NCI-H526 (cell line): ENCODE data around the gene KCNJ11.

Source experiments
- DNase-seq, 2 experiments: peaks; one replicate each; lab custom pipeline; 2025; lab: John Stamatoyannopoulos, UW

The KCNJ11 gene

DNA sequence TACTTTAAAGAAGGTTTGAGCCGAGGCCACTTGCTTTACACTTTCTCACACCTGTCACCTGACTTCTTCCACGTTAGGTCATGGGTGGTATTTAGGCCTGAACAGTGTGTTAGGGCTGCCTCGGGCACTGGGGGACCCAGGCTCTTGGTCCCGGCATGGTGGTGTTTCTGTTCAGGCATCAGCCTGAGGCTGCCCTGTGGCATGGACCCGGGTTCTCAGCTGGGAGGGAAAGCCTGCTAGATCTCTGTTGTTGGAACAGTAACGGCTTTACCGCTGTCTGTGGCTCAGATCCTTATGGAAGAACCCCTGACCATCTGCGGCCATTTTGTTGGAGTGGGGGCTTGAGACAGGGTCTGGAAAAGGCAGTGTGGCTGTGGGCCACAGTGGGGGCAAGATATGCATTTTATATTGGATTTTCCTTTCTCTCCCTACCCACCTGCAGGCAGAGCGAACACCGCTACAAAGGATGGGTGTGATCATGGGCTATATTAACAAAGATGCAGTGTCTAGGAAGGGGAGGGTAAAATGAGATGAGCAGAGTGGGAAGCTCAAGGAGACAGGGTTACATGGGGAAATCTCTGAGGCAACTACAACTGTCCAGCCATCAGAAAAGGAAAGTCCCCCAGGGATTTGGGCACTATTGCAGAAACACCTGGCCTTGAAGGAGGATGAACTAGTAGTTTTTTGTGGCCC lies 1.6 kb upstream of the KCNJ11 start:
- peak; percentile 42 to 53 for DNase-seq

DNA sequence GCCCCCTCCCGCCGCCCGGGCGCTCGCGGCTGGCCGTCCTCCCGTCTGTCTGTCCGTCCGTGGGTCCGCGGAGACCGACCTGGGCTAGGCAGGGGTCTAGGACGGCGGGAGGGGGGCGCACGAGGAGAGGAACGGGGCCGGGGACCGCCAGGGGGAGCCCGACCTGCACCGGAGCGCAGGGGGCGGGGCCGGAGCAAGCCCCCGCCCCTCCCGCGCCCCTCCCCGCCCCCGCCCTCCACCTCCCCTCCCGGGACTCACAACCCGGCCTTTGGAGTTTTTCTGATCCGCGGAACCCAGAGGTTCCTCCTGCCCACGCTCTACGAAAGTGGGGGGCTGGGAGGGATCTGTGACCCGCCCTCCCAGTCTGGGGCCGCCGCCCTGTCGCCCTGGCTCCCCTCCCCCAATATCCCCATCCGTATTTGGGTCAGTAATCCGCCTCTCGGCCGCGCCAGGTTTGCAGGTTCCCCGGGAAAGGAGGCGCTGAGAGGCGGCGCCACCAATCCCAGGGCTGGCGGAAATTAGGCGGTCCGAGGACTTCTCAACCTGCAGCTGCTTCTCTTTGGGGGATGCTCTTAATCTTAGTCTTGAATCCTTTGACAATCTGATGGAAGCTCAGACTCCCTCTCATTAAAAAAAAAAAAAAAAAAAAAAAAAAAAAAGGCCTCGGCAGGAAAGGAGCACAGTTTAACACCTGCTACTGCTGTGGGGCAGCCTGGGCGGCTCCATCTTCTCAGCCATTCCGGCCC lies 925 bp upstream of the KCNJ11 start:
- DNase-seq = peak; percentile 77 to 96

DNA sequence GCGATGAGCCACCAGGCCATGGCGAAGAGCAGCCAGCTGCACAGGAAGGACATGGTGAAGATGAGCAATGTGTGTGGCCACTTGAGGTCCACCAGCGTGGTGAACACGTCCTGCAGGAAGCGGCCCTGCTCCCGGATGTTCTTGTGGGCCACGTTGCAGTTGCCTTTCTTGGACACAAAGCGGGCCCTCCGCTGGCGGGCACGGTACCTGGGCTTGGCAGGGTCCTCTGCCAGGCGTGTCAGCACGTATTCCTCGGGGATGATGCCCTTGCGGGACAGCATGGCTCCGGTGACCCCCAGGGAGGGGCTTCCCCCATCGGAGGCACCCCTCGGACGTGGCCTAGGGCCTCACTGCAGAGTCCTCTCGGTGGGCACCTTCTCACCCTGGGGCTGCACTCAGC lies 648 bp downstream of the KCNJ11 start:
- no peak for DNase-seq

DNA sequence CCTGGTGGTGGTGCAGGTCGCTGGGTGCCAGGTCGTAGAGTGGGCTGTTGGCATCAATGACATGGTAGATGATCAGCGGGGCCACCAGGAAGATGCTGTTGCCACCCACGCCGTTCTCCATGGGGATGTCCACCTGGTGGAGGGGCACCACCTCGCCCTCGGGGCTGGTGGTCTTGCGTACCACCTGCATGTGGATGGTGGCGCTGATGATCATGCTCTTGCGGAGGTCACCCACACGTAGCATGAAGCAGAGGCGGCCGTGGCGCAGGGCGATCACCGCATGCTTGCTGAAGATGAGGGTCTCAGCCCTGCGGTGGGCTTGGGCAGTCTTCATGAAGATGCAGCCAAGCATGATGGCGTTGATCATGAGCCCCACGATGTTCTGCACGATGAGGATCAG lies 1.2 kb downstream of the KCNJ11 start:
- DNase-seq = no peak

DNA sequence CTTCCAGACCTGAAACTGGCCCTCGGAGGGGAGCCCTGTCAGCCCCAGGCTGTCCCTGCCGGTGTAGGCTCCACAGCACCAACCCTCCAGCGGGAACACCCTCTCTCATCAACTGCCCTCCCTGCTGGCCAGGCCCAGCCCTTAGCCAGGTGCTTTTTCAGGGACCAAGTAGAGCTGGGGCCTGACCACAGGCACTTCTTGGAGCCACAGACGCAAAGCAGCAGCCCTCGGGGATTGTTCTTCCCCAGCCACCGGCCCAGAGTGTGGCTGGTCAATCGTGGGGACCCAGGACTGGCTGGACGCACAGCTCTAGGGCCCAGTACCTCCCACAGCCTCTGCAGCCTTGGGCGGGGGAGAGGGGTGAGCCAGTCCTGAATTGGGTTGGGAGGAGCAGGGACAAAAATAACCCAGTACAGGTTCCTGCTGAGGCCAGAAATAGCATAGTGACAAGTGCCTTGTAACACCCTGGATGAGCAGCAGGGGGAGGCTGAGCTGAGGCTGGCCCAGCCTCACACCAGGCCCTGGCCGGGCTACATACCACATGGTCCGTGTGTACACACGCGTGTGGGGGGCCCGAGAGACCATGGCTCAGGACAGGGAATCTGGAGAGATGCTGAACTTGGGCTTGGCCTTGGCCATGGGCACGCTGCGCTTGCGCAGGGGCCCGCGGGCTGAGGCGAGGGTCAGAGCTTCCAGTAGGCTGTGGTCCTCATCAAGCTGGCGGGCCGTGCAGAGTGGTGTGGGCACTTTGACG lies 2.0 kb downstream of the KCNJ11 start:
- peak; percentile 24 to 82 for DNase-seq

DNA sequence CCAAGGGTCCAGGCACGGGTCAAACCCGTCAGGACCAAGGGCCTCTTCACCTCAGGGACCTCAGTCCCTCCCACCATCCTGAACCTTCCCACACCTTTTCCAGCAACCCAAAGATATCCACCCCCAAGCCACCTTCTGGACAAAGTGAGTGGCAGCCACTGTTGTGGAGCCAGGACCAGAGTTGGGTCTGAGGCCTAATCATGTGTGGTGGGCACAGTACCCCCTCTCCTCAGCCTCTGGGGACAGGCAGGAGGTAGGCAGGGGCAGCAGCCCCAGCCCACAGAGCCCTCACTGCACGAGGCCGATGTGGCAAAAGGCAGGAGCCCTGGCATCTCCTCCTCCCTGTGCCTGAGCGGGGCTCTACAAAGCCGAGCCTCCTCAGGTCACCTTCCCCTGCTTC lies 2.5 kb downstream of the KCNJ11 start:
- peak in 1 of 2 experiments; percentile 43 for DNase-seq

DNA sequence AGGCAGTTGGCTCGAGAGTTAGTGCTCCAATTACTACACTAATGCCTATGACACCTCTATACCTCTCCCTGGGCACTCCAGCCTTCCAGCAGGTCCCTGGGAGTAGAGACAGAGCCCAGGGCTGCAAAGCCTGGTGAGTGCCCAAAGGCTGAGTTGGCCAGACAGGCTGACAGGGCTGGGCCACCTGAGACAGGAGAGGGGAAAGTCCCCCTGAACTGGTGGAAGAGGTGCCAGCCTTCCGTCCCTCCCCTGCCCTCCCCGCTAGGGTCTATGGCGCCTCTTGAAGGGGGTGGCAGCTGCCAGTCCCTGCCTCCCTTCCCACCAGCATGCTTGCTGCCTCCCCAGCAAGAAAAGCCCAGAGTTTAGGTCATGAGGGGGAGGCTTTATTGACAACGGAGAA lies 3.0 kb downstream of the KCNJ11 start:
- DNase-seq = no peak

DNA sequence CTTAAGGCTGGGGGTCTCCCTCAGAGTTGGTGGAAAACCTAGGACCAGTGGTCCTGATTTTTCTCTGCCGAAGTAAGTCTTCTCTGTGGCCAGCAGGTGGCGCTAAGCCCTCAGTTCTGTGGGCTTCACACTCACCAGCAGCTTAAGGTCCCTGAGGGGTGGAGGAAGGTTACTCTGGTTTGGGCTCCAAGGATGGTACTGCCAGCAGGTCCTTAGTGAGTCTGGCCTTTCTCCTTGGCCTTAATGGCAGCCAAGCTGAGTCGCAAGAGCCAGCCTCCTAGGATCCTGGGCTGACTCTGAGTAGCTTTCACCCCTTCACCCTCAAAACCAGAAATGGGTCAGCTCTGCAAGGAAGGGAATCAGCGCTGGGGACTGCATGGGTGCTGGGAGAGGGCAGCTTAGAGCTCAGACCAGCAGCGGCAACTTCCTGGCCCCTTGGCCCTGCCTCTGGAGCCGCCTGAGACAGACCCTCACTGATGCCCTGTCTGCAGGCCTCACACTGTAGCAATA lies 4.4 kb downstream of the KCNJ11 start:
- DNase-seq = peak; percentile 77 to 94

DNA sequence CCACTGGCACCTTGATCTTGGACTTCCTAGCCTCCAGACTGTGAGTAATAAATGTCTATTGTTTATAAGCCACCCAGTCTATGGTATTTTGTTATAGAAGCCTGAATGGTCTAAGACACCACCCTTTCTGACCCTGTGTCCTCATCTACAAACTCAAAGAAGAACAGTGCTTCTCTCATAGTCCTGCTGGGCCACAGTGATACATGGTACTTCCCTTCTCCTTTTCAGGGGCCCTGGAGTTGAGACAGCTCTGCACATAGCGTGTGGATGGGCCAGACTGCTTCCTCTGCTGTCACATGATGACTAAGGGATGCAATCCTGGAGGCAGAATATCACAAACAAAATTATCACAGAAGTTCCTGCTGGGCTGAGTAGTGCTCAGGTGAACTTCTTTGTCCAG lies 5.0 kb downstream of the KCNJ11 start:
- DNase-seq = no peak

DNA sequence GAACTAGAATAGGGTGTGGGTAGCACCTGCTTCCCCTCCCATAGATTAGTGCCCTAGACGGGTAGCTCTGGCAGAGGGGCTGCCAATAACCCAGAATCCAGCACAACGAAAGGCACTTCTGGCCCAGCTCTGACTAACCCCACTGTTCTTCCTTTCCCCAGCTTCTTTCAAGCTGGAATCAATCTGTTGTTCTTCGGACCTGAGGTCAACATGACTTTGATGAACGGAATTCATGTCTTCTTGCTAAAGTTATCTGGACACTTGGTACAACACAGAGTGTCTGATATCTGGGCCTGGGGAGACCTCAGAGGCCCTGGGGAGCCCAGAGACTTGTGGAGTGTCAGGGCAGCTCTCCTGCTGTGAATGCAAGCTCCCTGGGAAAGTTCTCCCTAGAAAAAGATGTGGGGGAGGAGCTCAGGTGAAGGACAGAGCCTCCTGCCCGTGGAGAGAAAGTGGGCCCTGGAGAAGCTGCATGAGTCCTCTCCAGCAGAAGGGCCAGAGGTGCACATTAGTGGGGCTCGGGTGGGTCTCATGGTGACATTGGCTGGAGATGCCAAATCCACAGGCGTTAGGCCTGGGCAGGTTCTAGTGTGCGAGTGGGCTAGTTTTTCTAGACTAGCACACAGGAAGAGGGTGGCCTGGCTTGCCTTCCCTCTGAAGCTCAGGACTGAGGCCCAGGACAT lies 6.3 kb downstream of the KCNJ11 start:
- DNase-seq = no peak

DNA sequence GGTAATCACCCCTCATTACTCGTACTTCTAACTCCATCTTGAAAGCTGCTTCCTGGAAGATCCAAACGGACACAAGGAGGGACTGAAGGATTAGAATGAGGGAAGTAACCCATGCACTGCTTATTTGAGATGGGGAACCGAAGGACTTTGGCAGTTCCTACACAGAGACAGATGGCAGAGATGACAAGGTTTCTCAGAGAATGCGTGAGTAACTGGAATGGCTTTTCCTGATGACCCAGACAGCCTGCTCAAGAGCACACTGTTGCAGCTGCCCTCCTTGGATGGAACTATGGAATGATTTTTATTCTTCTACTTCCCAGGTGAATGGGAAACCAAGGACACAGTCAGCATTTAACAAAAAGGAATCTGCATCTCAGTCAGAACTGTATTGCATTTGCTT lies 7.3 kb downstream of the KCNJ11 start:
- no peak for DNase-seq

DNA sequence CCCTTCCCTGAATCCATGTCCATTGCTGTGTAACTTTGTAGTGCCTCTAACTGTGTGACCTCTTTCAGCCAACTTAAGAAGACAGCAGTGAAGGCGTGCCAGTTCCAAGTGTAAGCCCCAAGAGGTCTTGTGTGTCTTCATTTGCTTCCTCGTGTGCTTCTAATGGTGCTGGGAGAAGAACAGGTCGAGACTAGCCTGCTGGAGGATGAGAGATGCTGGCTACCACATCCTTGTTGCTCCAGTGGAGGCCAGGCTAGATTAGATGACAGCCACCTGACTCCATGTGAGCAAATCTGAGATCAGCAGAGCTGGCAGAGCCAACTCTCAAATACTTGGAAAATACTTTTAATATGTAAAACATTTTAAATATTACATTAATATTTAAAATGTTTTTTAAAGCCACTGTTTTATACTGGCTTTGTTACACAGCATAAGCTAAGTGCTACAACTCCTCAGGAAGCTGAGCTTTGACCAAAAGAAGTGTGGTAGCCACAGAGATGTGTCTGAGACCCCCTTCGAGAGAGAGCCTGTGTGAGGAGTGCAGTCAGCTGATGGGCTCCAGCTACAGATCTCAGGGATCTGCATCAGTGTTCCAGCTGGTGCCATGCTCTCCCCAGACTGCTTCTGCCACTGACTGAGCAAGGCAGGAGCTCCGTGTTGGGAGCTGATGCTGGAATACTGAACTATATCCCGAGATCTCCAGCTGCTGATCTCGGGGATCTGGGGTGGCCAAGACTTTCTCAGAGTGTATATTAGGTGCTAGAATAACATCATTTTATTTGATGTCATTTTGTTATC lies 8.9 kb downstream of the KCNJ11 start:
- no peak for DNase-seq

DNA sequence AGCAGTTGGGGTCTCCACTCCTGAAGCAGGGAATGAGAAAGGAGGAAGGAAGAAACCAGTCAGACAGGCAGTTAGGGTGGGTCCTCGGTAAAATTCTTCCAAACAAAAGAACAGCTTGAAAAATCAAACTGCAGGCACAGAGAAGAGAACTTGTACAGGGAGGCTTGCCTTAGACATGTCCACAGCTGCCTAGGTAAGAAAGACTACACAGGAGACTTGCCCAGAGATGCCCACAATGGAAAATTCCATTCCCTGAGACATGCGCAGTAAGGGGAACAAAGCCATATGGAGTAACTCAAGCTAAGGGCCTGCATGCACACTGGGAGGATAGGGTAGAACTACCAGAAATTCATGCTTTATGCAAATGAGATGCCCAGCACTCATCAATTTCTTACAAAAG lies 9.8 kb downstream of the KCNJ11 start:
- no peak for DNase-seq

DNA sequence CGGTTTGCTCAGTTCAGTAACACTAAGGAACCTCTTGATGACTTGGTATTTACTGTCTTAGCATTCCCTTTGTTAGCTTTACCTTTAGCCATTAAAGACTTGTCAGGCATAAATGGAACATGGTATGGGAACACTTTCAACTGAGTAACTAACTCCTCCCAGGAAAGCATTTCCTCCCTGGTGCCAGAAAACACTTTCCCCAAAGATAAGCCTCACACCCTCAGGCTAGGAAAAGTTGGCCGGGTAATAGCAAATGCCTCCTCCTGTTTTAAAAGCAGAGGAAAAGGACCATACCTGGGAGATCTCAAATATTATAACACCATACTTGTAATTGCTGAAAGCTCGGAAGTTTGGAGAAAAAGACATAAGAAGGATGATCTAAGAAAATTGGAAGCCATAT lies 12.0 kb downstream of the KCNJ11 start:
- DNase-seq = no peak

DNA sequence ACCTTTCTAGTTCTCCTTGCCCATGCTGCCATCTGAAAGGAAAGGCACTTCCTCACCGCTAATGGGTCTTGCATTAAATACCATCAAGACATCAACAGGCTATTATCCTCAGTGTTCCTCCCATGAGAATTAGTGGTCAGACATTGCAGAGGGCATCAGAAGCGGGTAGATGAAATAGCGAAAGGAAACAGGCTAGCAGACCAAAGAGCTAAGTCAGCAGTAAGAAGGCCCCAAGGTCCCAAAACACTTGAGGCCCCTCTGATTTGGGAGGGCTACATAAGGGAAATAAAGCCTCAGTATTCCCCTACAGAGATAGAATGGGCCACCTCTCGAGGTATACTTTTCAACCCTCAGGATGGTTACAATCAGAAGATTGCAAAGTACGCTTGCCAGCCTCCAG lies 12.9 kb downstream of the KCNJ11 start:
- DNase-seq = no peak

DNA sequence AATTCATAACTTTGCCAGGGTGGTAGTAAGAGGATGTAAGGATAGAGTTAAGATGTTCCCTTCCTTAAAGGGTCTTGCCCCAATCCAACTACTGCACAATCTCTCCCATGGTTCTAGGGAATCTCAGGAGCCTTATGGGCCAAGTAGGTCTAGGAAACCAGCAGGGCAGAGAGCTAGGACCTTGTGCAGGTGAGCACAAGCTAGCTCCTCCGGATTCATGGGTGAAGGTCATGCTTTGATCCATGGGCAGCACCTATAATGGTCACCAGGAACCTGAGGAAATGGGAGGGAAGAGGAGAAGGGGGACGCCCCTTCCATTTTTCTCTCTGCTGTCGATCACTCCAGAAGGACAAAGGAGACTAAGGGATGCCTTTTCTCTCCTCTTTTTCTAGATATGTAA lies 16.8 kb downstream of the KCNJ11 start:
- DNase-seq = no peak

DNA sequence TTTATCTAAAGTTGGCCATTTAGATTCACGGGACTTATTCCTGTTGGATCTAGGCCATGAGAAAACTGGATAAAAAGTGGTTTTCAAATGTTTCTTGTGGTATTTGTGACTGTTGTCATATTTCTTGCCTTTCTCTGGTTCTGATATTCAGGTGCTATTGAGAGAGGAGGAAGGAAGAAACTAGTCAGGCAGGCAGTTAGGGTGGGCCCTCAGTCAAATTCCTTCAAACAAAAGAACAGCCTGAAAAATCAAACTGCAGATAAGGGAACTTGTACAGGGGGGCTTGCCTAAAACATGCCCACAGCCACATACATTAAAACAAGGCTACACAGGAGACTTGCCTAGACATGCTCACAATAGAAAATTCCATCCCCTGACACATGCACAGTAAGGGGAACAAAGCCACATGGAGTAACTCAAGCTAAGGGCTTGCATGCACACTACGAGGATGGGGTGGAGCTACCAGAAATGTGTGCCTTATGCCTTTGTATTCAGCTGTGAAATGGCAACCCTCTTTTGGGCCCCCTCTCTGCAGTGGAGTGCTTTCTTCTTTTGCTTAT lies 18.7 kb downstream of the KCNJ11 start:
- DNase-seq = no peak

DNA sequence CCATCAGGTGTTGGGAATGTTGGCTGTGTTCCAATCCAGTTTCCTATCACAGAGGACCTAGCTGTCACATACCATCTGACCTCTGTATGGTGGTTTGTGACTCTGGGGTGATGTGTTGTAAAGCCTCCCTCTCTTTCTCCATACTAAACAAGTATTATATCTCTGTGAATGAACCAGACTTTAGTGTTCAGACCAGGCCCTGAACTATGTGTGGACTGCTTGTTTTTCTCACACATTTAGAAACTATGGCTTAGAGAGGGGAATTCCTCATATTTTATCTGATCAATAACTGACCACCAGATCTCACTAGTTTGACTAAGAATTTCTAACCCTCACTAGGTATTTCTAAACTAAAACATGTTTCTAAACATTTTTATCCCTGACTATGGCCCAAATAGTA lies 19.4 kb downstream of the KCNJ11 start:
- no peak for DNase-seq

DNA sequence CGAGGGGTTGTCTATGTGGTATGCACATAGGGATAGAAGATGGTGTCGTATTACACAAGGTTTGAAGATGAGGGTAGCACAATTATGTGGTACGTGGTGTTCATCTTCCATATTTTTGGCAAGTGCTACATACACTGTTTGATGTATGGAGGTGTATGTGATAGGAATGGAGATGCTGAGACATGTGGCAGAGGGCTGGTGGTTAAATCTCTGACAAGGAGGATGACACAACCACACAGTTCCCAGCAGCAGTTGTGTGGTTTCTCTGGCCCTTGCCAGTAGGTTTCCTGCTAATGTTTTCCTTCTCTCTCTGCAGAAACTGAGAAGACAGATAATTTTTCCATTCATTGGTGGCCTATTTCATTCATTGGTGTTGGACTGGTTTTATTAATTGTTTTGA lies 19.9 kb downstream of the KCNJ11 start:
- DNase-seq = no peak

DNA sequence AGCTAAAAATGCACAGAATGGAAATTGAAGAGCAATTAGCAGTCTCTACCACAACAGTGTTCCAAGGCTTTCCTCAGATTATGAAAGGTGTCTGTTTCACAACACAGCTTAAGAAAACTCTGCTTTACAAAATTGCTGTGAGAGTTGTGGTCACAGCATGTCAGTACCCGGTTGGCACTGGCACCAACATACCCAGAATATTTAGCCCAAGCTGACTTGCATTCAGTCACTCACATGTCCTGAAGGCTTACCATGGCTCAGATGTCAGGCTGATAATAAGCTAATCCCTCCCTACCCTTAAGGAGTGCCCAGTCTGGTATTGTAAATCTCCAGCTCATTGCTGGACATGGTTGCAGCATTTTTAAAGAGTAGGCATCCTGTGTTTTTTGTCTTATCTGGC lies 22.0 kb downstream of the KCNJ11 start:
- DNase-seq = no peak

DNA sequence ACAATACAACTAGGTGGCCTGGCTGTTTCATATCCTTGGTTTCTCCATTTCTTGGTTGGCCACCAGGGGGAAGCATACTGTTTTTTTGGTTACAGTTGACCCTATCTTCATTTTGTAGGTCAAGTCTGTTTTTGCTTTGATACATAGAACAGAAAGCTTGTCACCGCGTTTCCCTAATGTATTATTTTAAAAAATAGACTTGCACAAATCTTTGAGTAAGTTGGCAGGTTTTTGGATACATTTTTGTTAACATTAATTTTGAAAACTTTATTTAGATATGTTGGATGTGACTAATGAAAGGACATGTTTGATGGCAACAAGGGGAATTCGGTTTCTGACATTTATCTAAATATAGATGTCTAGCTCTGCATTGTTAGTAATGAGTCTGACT lies 33.9 kb downstream of the KCNJ11 start:
- DNase-seq = peak; percentile 66 to 88
